Activated CD4-positive, alpha-beta T cell treated with anti-CD3 and anti-CD28 coated beads, Interleukin-2, Interleukin-6, amounts not matched to agents 100 ng/mL and 50 ng/mL, durations not matched to agents 16 hours and 8 hours (primary cell): Measurements from ENCODE around the gene HNRNPM.

Experiments
- DNase-seq: peaks from one replicate; pipeline ENCODE4 v3.0.0-alpha.2; 2020

The HNRNPM gene

DNA sequence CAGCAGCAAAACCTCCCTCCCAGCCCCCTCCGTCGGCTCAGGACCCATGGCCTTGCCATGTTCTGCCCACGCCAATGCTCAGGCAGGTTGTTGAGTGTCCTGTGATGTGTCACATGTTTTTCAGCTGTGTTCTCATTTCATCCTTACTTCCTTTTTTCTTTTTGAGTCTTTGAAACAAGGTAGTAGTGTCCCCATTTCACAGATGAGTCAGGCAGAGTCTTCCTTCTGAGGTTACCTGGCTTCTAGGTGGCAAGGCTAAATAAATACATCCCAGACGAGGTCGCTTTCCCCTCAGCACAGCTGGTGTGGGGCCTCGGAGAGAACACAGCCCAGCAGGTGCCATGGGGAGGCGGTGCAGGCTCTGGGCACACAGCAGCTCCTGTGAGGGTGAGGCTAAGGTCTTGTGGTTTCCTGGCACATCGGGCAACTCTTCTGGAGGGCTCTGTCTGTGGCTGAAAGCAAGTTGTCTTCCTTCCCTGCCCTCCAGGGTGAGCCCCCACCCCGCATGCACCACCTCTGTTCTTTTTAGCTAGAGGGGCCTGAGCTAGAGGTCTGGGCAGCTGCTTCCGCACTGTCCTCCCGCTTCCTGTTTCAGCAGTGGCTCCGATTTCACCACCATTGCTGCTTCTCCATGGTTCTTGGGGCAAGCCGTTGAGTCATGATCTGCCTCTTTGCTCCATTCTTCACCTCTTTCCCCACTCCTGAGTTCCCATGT lies 42.5 kb downstream of the HNRNPM start:
- peak; percentile 70 for DNase-seq

DNA sequence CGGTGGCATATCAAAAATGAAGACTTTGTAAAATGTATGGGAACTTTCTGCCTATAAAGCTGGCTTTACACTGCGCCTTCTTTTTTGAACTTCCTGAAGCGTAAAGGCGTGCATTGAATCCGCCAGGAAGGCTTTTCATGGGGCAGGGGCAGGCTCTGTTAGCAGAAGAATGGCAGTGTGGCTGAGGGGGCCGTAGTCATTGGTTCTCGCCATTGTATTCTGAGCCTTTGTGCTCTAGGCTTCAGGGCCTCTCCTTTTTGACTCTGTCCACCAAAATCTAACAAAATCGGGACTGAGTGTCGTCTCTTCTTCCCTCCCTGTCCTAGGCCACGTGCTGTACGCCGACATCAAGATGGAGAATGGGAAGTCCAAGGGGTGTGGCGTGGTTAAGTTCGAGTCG lies 43.6 kb downstream of the HNRNPM start:
- no peak for DNase-seq

DNA sequence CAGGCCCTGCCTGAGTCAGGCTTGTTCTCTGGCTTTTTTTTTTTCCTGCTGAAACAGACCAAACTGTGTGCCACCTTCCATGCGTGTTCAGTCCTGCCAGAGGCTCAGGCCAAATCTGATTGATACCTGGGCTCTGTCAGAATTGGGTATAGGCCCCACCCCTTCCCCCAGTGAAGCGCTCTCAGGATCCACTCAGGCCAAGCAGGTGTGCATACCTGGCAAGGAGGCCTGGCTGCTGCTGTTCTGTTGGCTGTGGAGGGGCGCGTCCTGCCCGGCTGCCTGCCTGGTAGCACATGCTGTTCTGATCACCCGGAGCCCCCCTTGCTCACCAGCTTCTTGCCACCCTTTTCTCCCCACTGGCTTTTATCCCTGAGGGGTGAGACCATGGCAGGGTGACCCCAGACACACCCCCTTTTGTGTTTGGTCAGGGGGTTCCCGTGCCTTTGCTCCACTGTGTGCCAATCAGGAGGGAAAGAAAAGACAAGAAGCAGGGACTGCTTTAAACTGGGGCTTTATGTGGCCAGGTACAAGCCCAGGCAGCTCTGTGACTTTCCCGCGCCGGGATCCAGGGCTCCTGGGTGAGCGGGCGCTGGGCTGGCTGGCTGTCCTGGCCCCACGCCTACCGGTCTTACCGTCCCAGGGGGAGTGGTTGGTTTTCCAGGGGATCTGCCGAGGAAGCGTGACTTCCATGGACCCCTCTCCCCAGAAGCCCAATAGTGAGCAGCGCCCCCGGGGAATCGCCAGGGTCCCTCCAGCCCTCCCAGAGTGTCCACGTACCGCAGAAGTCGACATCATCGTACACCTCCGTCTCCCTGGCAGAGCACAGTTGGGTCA lies 45.0 kb downstream of the HNRNPM start:
- no peak for DNase-seq

DNA sequence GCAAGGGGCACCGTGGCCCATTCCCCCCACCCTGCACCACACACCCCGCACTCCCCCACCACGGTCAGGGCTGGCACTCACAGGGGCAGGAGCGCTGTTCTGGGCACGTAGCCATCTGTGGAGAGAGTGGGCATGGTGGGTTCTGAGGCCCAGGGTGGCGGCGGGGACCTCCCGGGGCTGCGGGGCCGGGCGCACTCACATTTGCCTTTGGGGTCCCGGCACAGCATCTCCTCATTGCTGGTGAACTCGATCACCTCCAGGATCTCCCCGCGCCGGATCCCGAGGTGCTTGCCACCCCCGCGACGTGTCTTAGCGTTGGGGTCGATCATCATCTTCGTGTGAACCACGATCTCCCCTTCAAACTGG lies 45.6 kb downstream of the HNRNPM start:
- DNase-seq: no peak

GRCh38 chr19:8490873-8491272 lies 46.1 kb downstream of the HNRNPM start:
- no peak for DNase-seq

DNA sequence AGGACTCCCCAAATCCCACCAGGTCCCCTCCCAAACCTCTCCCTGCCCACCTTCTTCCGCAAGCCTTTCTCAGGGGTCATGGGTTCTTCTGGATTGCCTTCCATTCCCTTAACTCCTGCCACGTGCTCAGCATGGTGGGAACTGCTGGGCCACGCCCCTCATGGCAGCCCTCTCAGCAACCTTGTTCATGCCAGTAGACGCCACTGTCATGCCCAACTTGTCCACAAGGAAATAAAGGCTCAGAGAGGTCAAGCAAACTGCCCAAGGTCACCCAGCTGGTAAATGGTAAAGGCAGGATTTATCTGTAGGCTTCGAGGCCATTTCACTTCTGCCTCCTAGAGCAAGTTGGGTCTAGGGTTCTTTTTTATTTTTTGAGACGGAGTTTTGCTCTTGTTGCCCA lies 46.8 kb downstream of the HNRNPM start:
- no peak for DNase-seq

DNA sequence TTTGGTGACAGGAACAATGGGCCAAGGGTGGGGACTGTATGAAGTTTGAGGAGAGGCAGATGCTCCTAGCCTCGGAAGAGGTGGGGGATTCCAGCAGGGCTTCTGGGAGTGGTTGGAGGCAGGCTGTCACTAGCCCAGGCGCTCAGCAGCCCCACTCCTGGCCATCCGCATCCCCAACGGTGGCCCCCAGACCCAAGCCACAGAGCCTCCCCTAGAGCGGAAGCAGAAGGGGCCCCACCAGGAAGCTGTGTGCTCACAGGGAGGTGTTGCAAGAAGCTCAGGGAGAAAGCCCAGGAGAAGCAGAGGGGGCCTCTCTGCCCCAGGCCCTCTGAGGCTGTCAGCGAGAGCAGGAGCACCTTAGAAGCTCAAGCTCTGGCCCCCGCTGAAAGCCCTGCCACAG lies 49.4 kb downstream of the HNRNPM start:
- DNase-seq: no peak

DNA sequence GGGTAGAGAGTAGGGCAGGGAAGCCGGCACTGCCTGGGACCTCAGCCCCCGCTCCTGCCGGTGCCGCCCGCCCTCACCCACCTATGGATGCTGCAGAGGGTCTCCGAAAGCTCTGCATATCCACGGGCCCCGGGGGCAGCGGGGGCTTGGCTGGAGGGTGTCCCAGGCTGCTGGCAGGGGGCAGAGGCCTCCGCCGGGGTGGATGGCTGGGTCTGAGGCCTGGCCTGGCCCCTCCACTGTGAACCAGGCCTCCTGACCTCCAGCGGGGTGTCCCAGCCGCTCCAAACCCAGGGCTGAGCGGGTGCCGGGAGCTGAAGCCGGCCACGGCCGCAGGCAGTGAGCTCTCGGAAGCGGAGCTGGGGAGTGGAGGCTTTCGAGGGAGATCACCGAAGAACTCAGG lies 53.5 kb downstream of the HNRNPM start:
- no peak for DNase-seq

- no peak for DNase-seq
Measured at GRCh38 chr19:8499048-8499833, 54.5 kb downstream of the HNRNPM start.

DNA sequence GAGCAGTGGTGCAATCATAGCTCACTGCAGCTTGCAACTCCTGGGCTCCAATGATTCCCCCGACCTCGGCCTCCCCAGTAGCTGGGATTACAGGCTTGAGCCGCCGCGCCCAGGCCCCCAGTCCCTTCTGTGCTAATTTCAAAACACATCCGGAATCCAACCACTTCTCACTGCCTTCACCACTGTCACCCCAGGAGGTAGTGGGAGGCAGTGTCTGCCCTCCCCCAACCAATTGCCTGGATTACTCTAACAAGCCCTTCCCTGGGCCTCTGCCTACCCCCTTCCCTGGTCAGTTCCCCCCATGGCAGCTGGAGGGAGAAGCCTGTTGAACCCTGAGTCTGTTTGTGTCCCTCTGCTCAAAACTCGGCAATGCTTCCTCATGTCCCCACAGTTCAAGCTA lies 55.4 kb downstream of the HNRNPM start:
- no peak for DNase-seq

- DNase-seq: no peak
Measured at GRCh38 chr19:8501516-8501915, 56.7 kb downstream of the HNRNPM start.

DNA sequence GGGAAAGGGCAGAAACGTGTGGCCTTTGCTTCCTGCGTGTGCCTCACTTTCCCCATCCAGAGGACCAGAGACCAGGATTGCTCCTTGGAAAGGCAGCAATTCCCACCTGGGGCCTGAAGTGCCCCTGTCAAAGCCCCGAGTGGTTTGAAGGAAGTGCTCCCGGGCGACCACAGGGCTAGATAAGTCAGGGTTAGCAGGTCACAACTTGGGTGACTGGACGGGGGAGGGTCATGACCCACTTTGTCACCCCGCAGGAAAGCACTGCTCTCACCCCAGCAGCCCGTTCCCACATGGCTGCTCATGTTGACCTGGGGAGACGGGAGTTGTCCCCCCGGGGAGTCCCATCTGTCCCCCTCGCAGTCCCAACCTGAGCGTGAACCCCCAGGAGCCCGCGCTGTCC lies 57.2 kb downstream of the HNRNPM start:
- DNase-seq: no peak

DNA sequence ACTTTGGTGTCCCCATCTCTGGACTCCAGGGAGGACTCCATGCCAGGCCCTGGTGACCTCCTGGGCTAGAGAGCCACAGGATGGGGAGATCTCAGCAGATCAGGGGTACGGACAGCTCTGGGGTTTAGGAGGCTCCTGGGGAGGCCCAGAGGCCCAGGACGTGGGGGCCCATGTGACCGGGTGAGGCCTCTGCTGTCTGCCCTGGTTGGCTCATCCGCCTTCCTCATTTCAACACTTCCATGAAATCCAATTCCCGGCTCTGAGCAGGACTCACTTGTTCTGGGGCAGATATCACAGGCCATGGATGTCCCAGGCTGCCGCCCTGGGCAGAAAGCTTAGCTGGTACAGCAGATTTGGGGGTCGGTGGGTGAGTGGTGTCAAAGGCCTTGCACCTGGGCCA lies 58.7 kb downstream of the HNRNPM start:
- DNase-seq: no peak

DNA sequence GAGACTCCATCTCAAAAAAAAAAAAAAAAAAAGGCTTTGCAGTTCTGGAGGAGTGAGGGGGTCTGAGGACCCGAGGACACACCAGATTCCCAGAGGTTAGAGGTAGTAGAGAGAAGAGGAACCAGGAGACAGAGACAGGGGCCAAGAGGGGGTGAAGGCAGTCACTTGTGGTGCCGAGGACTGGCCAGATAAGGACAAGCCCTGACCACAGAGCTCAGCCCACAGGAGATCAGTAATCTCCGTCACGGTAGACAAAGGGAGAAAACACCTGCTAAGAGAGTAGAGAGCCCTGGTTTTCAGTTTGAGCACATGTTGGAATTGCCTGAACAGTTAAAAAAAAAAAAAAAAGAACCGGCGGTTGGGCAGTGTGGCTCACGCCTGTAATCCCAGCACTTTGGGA lies 59.4 kb downstream of the HNRNPM start:
- DNase-seq: no peak

- DNase-seq: no peak
Measured at GRCh38 chr19:8504919-8505318, 60.1 kb downstream of the HNRNPM start.

- peak; percentile 85 for DNase-seq
Measured at GRCh38 chr19:8505680-8506401, 61.1 kb downstream of the HNRNPM start.

DNA sequence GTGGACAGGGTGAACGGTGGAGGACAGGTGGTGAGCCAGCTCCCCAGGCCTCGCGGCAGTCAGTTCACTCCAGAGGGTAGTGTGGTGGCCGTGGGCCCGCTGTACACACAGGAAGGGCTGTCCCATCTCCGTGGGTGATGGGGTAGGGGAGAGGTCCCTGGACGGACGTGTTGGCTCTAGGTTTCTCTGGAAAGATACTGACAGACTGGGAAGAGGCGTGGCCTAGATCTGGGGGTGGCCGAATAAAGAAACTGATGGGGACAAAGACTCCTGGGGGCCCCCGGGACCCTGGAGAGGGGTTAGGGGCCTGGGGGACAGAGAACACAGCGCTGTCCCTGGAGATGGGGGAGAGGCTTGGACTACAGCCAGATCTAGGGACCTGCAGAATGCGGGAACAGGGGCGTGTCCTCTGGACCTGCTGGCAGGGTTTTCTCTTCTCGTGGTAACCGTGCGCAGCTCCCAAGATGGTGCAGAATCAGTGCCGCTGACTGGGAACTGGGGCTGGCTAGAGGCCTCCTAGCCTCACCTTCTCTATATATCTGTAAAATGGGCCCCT lies 61.7 kb downstream of the HNRNPM start:
- no peak for DNase-seq

GRCh38 chr19:8510589-8511115 lies 65.9 kb downstream of the HNRNPM start:
- DNase-seq: no peak

GRCh38 chr19:8511573-8512101 lies 66.9 kb downstream of the HNRNPM start:
- DNase-seq: no peak

GRCh38 chr19:8512115-8512967 lies 67.6 kb downstream of the HNRNPM start:
- peak; percentile 52 for DNase-seq

GRCh38 chr19:8513036-8513686 lies 68.4 kb downstream of the HNRNPM start:
- DNase-seq: no peak
